Measurements from ENCODE around the gene ARHGEF7. TPM values are rescaled to one million over a fixed set of nuclear protein-coding genes. Genes with fewer than 3 reads are reported as not detected.

ARHGEF7 gene
- total RNA-seq, 3 donors from 2014 or later (not counting 1 experiment from before 2014, with no cell fraction given): 99.9 to 135 (median 105) TPM

GRCh38 chr13:111122631-111123030 is 7.5 kb downstream of the ARHGEF7 start:
- no peak overlapping the region for H3K4me3 Mint-ChIP-seq
- no peak overlapping the region for H3K27ac Mint-ChIP-seq
- H3K9me3 Mint-ChIP-seq: no peaks in the 10 kb centered on the region
- no peak overlapping the region for H3K27ac ChIP-seq (ENCODE audit: low read length)
- ATAC-seq (no peak), DNase-seq (no peak)
- H3K36me3 Mint-ChIP-seq: no peaks in the 10 kb centered on the region
- H3K36me3 ChIP-seq (ENCODE audit: control insufficient read depth, insufficient read depth, low read length): no peaks in the 10 kb centered on the region
- no peaks in the 10 kb centered on the region for H3K9me3 ChIP-seq (ENCODE audit: control insufficient read depth, insufficient read depth, low read length)
- H3K4me3 ChIP-seq (ENCODE audit: low read length): no peak overlapping the region
- WGBS (ENCODE audit: insufficient coverage): 85% methylated on average over 9 of the region's 9 CpGs
- TF ChIP-seq, protein P1, sequence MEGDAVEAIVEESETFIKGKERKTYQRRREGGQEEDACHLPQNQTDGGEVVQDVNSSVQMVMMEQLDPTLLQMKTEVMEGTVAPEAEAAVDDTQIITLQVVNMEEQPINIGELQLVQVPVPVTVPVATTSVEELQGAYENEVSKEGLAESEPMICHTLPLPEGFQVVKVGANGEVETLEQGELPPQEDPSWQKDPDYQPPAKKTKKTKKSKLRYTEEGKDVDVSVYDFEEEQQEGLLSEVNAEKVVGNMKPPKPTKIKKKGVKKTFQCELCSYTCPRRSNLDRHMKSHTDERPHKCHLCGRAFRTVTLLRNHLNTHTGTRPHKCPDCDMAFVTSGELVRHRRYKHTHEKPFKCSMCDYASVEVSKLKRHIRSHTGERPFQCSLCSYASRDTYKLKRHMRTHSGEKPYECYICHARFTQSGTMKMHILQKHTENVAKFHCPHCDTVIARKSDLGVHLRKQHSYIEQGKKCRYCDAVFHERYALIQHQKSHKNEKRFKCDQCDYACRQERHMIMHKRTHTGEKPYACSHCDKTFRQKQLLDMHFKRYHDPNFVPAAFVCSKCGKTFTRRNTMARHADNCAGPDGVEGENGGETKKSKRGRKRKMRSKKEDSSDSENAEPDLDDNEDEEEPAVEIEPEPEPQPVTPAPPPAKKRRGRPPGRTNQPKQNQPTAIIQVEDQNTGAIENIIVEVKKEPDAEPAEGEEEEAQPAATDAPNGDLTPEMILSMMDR (IDR thresholded peaks at IDR 0.05): no peak
- no peaks in the 10 kb centered on the region for H3K4me1 Mint-ChIP-seq
- peaks cover 10% of the 10 kb centered on the region for H3K27me3 ChIP-seq (ENCODE audit: control insufficient read depth, insufficient read depth, low read length)
- no peaks in the 10 kb centered on the region for H3K4me1 ChIP-seq (ENCODE audit: control insufficient read depth, insufficient read depth, low read length)
- peaks cover 35 to 44% of the 10 kb centered on the region in 2 donors for H3K27me3 Mint-ChIP-seq (ENCODE audit: low read depth in 2 of 2)
- intact Hi-C loops (cut with micrococcal nuclease): no loop called here

- Mint-ChIP-seq H3K27me3 (ENCODE audit: low read depth in 2 of 2) (peaks cover 31 to 38% of the 10 kb centered on the region in 2 donors), H3K4me3 (no peak overlapping the region), H3K27ac (no peak overlapping the region), H3K36me3 (no peaks in the 10 kb centered on the region), H3K9me3 (no peaks in the 10 kb centered on the region), H3K4me1 (no peaks in the 10 kb centered on the region)
- Histone ChIP-seq H3K27me3 (ENCODE audit: control insufficient read depth, insufficient read depth, low read length) (peaks cover 4% of the 10 kb centered on the region), H3K36me3 (ENCODE audit: control insufficient read depth, insufficient read depth, low read length) (no peaks in the 10 kb centered on the region), H3K4me3 (ENCODE audit: low read length) (no peak overlapping the region), H3K9me3 (ENCODE audit: control insufficient read depth, insufficient read depth, low read length) (no peaks in the 10 kb centered on the region), H3K27ac (ENCODE audit: low read length) (no peak overlapping the region), H3K4me1 (ENCODE audit: control insufficient read depth, insufficient read depth, low read length) (no peaks in the 10 kb centered on the region)
- WGBS (ENCODE audit: insufficient coverage): 89% methylated on average over 4 of the region's 4 CpGs
- no peak for ATAC-seq
- intact Hi-C loops (cut with micrococcal nuclease): no loop called here
- TF ChIP-seq, protein P1 (IDR thresholded peaks at IDR 0.05): no peak
- DNase-seq: no peak
These were observed 8.1 kb downstream of the ARHGEF7 start for GRCh38 chr13:111123221-111123620.

DNA sequence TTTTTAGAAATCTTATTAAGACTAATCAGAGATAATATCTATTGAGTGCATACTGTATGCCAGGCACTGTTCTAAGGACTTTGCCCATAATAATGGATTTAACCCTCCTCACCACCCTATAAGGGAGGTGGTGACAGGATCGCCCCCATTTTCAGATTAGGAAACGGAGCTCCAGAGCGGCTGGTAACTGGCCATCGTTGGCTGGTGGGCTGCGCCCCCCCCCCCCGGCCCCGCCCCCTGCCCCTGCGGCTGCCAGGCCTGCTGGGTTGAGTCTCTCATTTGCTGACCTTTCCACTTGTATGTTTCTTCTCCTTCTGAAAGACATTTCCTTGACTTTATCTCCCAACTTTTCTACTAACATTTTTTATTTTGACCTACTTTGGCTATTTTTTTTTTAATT is 8.5 kb downstream of the ARHGEF7 start:
- no peaks in the 10 kb centered on the region for H3K36me3 Mint-ChIP-seq
- no peak for ATAC-seq

GRCh38 chr13:111126509-111126908 is 11.4 kb downstream of the ARHGEF7 start:
- peaks cover 4% of the 10 kb centered on the region for H3K27me3 ChIP-seq (ENCODE audit: control insufficient read depth, insufficient read depth, low read length)
- Mint-ChIP-seq H3K4me3 (no peak overlapping the region), H3K4me1 (no peaks in the 10 kb centered on the region), H3K36me3 (no peaks in the 10 kb centered on the region), H3K9me3 (no peaks in the 10 kb centered on the region), H3K27ac (no peak overlapping the region), H3K27me3 (ENCODE audit: low read depth in 2 of 2) (peaks cover 21 to 30% of the 10 kb centered on the region in 2 donors)
- TF ChIP-seq, protein P1 (IDR thresholded peaks at IDR 0.05): no peak
- no peak overlapping the region for H3K27ac ChIP-seq (ENCODE audit: low read length)
- no peak overlapping the region for H3K4me3 ChIP-seq (ENCODE audit: low read length)
- H3K4me1 ChIP-seq (ENCODE audit: control insufficient read depth, insufficient read depth, low read length): no peaks in the 10 kb centered on the region
- intact Hi-C loops (cut with micrococcal nuclease): no loop called here
- no peaks in the 10 kb centered on the region for H3K36me3 ChIP-seq (ENCODE audit: control insufficient read depth, insufficient read depth, low read length)
- no peaks in the 10 kb centered on the region for H3K9me3 ChIP-seq (ENCODE audit: control insufficient read depth, insufficient read depth, low read length)
- DNase-seq (no peak), ATAC-seq (no peak)

More for the DNA sequence above, 8.5 kb downstream of the ARHGEF7 start:
- WGBS (ENCODE audit: insufficient coverage): 80% methylated on average over 8 of the region's 8 CpGs
- TF ChIP-seq, protein P1 (IDR thresholded peaks at IDR 0.05): no peak
- H3K27ac ChIP-seq (ENCODE audit: low read length): no peak overlapping the region
- no peak for DNase-seq
- no peak overlapping the region for H3K4me3 Mint-ChIP-seq
- no peaks in the 10 kb centered on the region for H3K36me3 ChIP-seq (ENCODE audit: control insufficient read depth, insufficient read depth, low read length)
- H3K9me3 Mint-ChIP-seq: no peaks in the 10 kb centered on the region
- H3K4me1 ChIP-seq (ENCODE audit: control insufficient read depth, insufficient read depth, low read length): no peaks in the 10 kb centered on the region
- intact Hi-C loops (cut with micrococcal nuclease): no loop called here
- H3K27me3 ChIP-seq (ENCODE audit: control insufficient read depth, insufficient read depth, low read length): peaks cover 4% of the 10 kb centered on the region
- H3K27ac Mint-ChIP-seq: no peak overlapping the region
- no peak overlapping the region for H3K4me3 ChIP-seq (ENCODE audit: low read length)
- no peaks in the 10 kb centered on the region for H3K9me3 ChIP-seq (ENCODE audit: control insufficient read depth, insufficient read depth, low read length)
- H3K4me1 Mint-ChIP-seq: no peaks in the 10 kb centered on the region
- peaks cover 28 to 34% of the 10 kb centered on the region in 2 donors for H3K27me3 Mint-ChIP-seq (ENCODE audit: low read depth in 2 of 2)

Data from natural killer cell (primary cell).